A673 (cell line): ENCODE data around the gene FNDC3B.

Experiments used
- EZH2 ChIP-seq: fragments of 200-600 bp; sonication (generic); IDR thresholded peaks from 2 replicates; pipeline ENCODE4 v1.6.1; 2017; ENCODE audit warnings: borderline replicate concordance, low read depth, mild to moderate bottlenecking, mixed read lengths, antibody characterized with exemption, low read length; ENCODE audit not compliant: poor library complexity, severe bottlenecking
- TF ChIP-seq, protein P1 (sequence below): fragments of 300-800, 200-600 bp; sonication (generic); conservative IDR thresholded peaks from 2 replicates; pipeline ENCODE4 v1.5.1; 2017; ENCODE audit warnings: low read depth, mild to moderate bottlenecking, antibody characterized with exemption, low read length, moderate library complexity, mixed read lengths

DNA sequence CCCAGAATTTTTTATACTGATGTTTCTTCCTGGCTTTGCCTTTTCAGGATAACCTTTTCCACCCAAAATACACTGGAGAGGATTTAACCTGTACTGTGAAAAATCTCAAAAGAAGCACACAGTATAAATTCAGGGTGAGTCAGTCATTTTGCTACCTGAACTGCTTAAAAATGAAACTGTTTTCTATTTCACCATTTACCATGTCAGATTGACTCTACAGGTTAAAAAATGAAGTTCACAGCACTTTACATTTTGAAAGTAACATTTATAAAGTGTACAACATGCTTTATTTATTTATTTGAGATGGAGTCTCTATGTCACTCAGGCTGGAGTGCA lies 293.6 kb downstream of the FNDC3B start:
- TF ChIP-seq, protein P1, sequence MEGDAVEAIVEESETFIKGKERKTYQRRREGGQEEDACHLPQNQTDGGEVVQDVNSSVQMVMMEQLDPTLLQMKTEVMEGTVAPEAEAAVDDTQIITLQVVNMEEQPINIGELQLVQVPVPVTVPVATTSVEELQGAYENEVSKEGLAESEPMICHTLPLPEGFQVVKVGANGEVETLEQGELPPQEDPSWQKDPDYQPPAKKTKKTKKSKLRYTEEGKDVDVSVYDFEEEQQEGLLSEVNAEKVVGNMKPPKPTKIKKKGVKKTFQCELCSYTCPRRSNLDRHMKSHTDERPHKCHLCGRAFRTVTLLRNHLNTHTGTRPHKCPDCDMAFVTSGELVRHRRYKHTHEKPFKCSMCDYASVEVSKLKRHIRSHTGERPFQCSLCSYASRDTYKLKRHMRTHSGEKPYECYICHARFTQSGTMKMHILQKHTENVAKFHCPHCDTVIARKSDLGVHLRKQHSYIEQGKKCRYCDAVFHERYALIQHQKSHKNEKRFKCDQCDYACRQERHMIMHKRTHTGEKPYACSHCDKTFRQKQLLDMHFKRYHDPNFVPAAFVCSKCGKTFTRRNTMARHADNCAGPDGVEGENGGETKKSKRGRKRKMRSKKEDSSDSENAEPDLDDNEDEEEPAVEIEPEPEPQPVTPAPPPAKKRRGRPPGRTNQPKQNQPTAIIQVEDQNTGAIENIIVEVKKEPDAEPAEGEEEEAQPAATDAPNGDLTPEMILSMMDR = no peak
- TF ChIP-seq EZH2 = no peak
